Stomach (tissue), 9 donors: ENCODE results near the gene C2CD2. TPM values are rescaled to one million over a fixed set of nuclear protein-coding genes. Genes with fewer than 3 reads are reported as not detected.

Experiments
- DNase-seq, 2 donors: peaks; one replicate each; pipeline versions ENCODE4 v3.0.0 to v3.0.0-alpha.2; 2013 to 2019
- H3K27ac ChIP-seq, 5 donors: fragments of 200-600 bp in 4 of 5; sonication (generic) in 4 of 5; one replicate each; pipeline ENCODE4 v1.5.1; 2013 to 2019; ENCODE audit warnings: mild to moderate bottlenecking in 1 of 5, moderate library complexity in 1 of 5
- H3K27me3 ChIP-seq, 3 donors: fragments of 200-600 bp; sonication (generic); one replicate each; pipeline ENCODE4 v1.5.1; 2017 to 2019; ENCODE audit warnings: mixed run types in 1 of 3
- H3K36me3 ChIP-seq, 4 donors: fragments of 200-600 bp; sonication (generic); 1 replicate in 3 of 4; 2 replicates in 1 of 4; pipeline ENCODE4 v1.5.1; 2016 to 2019
- H3K4me1 ChIP-seq, 4 donors: fragments of 200-600 bp; sonication (generic); one replicate each; pipeline ENCODE4 v1.5.1; 2016 to 2019
- H3K4me3 ChIP-seq, 4 donors: fragments of 200-600 bp; sonication (generic) in 3 of 4; one replicate each; pipeline ENCODE4 v1.5.1; 2016 to 2019; ENCODE audit warnings: mild to moderate bottlenecking in 1 of 4
- H3K9me3 ChIP-seq, 4 donors: fragments of 200-600 bp; sonication (generic); one replicate each; pipeline ENCODE4 v1.5.1; 2016 to 2019
- EP300 ChIP-seq: sonication (generic); formaldehyde crosslinking; IDR thresholded peaks from one replicate; pipeline ENCODE4 v1.6.1; 2017; ENCODE audit warnings: antibody characterized with exemption
- POLR2A ChIP-seq, 4 donors: fragments of 450-650 bp; IDR thresholded peaks; one replicate each; pipeline ENCODE4 v1.6.1; 2016; ENCODE audit warnings: antibody characterized with exemption in 4 of 4, control low read depth in 2 of 4, mild to moderate bottlenecking in 1 of 4, moderate library complexity in 1 of 4
- POLR2AphosphoS5 ChIP-seq, 3 donors: sonication (generic); formaldehyde crosslinking; IDR thresholded peaks; one replicate each; pipeline ENCODE4 v1.6.1; 2016; ENCODE audit warnings: antibody characterized with exemption in 3 of 3
- WGBS, 5 donors: extraction: QIAGEN DNeasy Blood & Tissue Kit in 3 of 5; methylation state at CpG; one replicate each; pipeline versions ENCODE4 v1.1.5 to v1.1.7; 2013 to 2018; 5-methylcytosine and 5-hydroxymethylcytosine counted together
- intact Hi-C: fragments of 100-400 bp; cut with DNase I; formaldehyde crosslinking; loops from one replicate; pipeline ENCODE4 v1.15.1; 2023; ENCODE audit warnings: low total_unique reads
- polyA plus RNA-seq, 3 donors: library from polyadenylated mRNA; stranded (reverse); fragments of 200-250 nt; gene quantifications; one replicate each; pipeline ENCODE4 v1.2.3, GENCODE V29; 2013
- total RNA-seq, 5 donors: library from RNA; depleted of rRNA; stranded (reverse); fragments of >200 nt; gene quantifications; one replicate each; pipeline versions ENCODE4 v1.1.0 to v1.2.3, GENCODE V29; 2014 to 2016
- TF ChIP-seq, protein P1 (sequence below), 7 experiments: fragments of 450-650 bp in 4 of 7; fragments of 200-600 bp in 3 of 7; sonication (generic) in 3 of 7; IDR thresholded peaks; one replicate each; pipeline ENCODE4 v1.5.1; 2016 to 2019; ENCODE audit warnings: antibody characterized with exemption in 7 of 7, control low read depth in 2 of 7, mild to moderate bottlenecking in 1 of 7
- donor health status: healthy with polysubstance abuse.
- donor health status: Bipolar disorder and iron deficiency.
- donor health status: healthy.

C2CD2 gene
- total and polyA plus RNA-seq, 8 donors: 4.6 to 31.9 (median 16.0) TPM

DNA sequence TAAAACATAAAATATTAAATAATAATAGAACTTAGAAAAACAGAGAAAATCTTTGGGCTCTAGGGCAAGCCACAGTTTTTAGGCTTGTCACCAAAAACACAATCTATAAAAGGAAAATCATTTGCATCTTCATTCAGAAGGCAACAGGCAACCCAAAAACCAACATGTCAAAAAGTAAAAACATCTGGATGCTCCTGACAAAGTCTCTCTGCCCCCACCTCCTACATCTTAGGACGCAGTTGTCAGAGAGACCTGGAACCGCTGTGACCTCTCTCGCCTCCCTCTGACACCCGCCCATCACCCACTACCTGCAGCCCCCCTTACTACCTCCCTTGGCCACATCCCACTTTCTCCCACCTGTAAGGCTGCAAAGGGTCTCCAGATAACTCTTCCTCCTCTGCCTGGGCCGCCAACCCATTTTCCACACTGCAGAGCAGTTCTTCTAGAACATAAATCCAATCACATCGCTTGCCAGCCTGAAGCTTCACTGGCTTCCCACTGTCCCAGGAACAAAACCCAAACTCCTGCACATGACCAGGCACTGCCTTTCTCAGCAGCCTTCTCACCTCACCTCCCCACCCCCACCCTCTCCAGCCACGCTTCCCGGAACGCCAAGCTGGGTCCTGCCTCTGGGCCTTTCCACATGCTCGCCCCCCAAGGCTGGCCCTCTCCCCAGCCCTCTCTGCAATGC lies 89.4 kb downstream of the C2CD2 start:
- 89 to 97% (median 96%) methylated on average over 10 of the region's 10 CpGs for WGBS, 5 donors
- H3K27ac ChIP-seq: no peak overlapping the region
- TF ChIP-seq POLR2AphosphoS5 (IDR thresholded peaks at IDR 0.05) (no peak), POLR2A (IDR thresholded peaks at IDR 0.05) (no peak), EP300 (no peak)
- TF ChIP-seq, protein P1, sequence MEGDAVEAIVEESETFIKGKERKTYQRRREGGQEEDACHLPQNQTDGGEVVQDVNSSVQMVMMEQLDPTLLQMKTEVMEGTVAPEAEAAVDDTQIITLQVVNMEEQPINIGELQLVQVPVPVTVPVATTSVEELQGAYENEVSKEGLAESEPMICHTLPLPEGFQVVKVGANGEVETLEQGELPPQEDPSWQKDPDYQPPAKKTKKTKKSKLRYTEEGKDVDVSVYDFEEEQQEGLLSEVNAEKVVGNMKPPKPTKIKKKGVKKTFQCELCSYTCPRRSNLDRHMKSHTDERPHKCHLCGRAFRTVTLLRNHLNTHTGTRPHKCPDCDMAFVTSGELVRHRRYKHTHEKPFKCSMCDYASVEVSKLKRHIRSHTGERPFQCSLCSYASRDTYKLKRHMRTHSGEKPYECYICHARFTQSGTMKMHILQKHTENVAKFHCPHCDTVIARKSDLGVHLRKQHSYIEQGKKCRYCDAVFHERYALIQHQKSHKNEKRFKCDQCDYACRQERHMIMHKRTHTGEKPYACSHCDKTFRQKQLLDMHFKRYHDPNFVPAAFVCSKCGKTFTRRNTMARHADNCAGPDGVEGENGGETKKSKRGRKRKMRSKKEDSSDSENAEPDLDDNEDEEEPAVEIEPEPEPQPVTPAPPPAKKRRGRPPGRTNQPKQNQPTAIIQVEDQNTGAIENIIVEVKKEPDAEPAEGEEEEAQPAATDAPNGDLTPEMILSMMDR (IDR thresholded peaks at IDR 0.05): no peak

DNA sequence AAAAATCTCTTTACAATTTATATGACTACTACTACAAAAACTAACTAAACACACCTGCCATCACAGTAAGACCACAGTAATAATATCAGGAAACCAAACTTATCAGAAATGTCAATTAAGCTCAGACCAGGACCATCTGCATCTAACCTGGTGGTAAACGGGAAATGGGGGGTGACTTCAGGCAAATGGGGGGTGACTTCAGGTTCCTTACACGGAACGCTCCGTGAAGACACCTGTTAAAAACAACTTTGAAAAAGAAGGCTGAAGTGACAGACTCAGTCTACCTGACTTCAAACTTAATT lies 90.4 kb downstream of the C2CD2 start:
- WGBS, 5 donors: 78 to 86% (median 81%) methylated on average over 4 of the region's 4 CpGs
- intact Hi-C loops: no loop called here
- TF ChIP-seq POLR2AphosphoS5 (IDR thresholded peaks at IDR 0.05) (no peak), POLR2A (IDR thresholded peaks at IDR 0.05) (no peak), EP300 (no peak)
- TF ChIP-seq, protein P1 (IDR thresholded peaks at IDR 0.05): no peak
- no peak for DNase-seq
- no peak overlapping the region for H3K4me3 ChIP-seq
- H3K4me1 ChIP-seq: peaks cover 19 to 37% (median 25%) of the 10 kb centered on the region in 4 donors
- H3K36me3 ChIP-seq: peaks cover 5 to 16% (median 15%) of the 10 kb centered on the region in 4 donors
- no peaks in the 10 kb centered on the region for H3K27me3 ChIP-seq
- no peaks in the 10 kb centered on the region for H3K9me3 ChIP-seq
- peak overlapping the region in 1 of 5 donors; percentile 10 for H3K27ac ChIP-seq

More for the DNA sequence above, 89.4 kb downstream of the C2CD2 start:
- H3K27me3 ChIP-seq: no peaks in the 10 kb centered on the region
- DNase-seq: no peak
- peaks cover 0 to 6% (median 4%) of the 10 kb centered on the region in 4 donors for H3K36me3 ChIP-seq
- H3K4me1 ChIP-seq: peaks cover 19 to 37% (median 25%) of the 10 kb centered on the region in 4 donors
- H3K9me3 ChIP-seq: no peaks in the 10 kb centered on the region
- H3K4me3 ChIP-seq: no peak overlapping the region
- intact Hi-C loops: no loop called here

DNA sequence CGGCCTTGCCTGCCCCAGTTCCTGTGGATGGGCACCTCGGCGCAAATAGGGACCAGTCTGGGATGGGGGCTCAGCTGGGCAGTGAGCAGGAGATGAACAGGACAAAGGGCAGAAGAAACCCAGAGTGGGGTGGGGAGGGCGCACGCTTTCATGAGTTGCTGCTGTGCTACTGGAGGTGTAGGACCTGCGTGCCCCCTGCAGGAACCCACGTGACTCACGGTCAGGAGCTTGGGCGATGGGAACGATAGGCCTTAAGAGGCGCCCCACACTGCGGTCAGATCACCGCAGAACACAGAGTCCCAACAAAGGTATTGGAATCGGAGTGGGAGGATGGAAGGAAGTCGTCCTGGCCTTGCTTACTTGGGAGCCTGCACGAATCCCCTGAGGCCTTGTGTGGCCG lies 91.8 kb downstream of the C2CD2 start:
- Histone ChIP-seq H3K27ac (no peak overlapping the region), H3K36me3 (peaks cover 11 to 30% (median 27%) of the 10 kb centered on the region in 4 donors), H3K27me3 (no peaks in the 10 kb centered on the region), H3K4me3 (no peak overlapping the region), H3K9me3 (no peaks in the 10 kb centered on the region), H3K4me1 (peaks cover 18 to 33% (median 21%) of the 10 kb centered on the region in 4 donors)
- intact Hi-C loops: no loop called here
- no peak for DNase-seq
- WGBS, 5 donors: 90 to 98% (median 95%) methylated on average over 17 of the region's 17 CpGs
- TF ChIP-seq POLR2A (IDR thresholded peaks at IDR 0.05) (no peak), POLR2AphosphoS5 (IDR thresholded peaks at IDR 0.05) (no peak), EP300 (no peak)
- TF ChIP-seq, protein P1 (IDR thresholded peaks at IDR 0.05): no peak

DNA sequence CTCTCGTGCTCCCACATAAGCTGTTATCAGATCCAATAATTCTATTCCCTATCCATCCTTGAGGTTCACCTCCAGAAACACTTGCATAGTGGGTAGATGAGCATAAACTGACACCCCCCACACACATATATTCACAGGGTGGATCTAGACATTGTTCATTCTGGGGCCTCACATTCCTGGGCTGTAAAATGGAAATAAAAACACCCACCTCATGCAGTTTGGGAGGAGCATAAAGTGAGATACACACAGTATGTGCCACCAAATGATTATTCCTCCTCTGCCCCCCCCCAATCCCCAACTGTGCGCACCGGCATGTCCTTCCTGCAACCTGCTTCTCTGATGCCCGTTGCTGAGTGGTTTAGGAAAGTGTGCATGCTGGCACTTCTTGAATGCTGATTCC lies 92.6 kb downstream of the C2CD2 start:
- intact Hi-C loops: no loop called here
- H3K4me1 ChIP-seq: peaks cover 12 to 26% (median 16%) of the 10 kb centered on the region in 4 donors
- DNase-seq: no peak

More for the DNA sequence above, 92.6 kb downstream of the C2CD2 start:
- WGBS, 5 donors: 58 to 94% (median 91%) methylated on average over 4 of the region's 4 CpGs
- Histone ChIP-seq H3K9me3 (no peaks in the 10 kb centered on the region), H3K27me3 (no peaks in the 10 kb centered on the region), H3K4me3 (no peak overlapping the region), H3K27ac (no peak overlapping the region), H3K36me3 (peaks cover 13 to 38% (median 34%) of the 10 kb centered on the region in 4 donors)
- TF ChIP-seq EP300 (no peak), POLR2AphosphoS5 (IDR thresholded peaks at IDR 0.05) (no peak), POLR2A (IDR thresholded peaks at IDR 0.05) (no peak)
- TF ChIP-seq, protein P1 (IDR thresholded peaks at IDR 0.05): no peak
